ENCODE data around the gene TRDN. TPM values are rescaled to one million over a fixed set of nuclear protein-coding genes. Genes with fewer than 3 reads are reported as not detected.

TRDN gene
- total and polyA plus RNA-seq, 4 donors = 0.03 to 0.33 (median 0.23) TPM; not detected in 1

DNA sequence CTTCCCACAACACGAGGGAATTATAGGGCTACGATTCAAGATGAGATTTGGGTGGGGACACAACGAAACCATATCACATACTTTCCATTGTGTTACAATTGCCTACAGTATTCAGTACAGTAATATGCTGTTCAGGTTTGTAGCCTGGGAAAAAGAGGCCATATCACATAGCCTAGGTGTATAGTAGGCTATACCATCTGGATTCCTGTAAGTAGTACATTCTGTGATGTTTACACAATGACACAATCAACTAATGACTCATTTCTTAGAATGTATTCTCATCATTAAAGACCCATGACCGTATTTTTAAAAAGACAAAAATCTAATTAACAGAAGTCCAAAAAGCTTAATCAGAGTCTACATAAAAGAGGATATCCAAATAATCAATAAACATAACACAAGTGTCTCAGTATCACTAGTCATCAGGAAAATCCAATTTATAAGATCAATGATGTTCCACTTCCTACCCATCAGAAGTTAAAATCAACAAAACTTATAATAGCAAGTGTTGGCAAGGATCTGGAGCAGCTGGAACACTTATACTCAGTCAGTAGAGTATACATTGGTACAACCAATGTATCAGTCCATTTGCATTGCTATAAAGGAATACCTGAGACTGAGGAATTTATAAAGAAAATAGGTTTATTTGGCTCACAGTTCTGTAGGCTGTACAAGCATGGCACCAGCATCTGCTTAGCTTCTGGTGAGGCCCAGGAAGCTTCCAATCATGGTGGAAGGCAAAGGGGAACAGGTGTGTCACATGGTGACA is 424.8 kb downstream of the TRDN start:
- Histone ChIP-seq H3K4me1 (ENCODE audit: control insufficient read depth in 1 of 2, insufficient read depth in 2 of 2, low read length in 2 of 2) (no peaks in the 10 kb centered on the region), H3K4me3 (ENCODE audit: low read length in 2 of 2) (no peak overlapping the region), H3K27ac (ENCODE audit: low read depth in 1 of 2, low read length in 2 of 2) (no peak overlapping the region), H3K36me3 (ENCODE audit: control insufficient read depth in 1 of 2, insufficient read depth in 2 of 2, low read length in 1 of 2) (no peaks in the 10 kb centered on the region), H3K9me3 (ENCODE audit: control insufficient read depth, low read length) (no peaks in the 10 kb centered on the region), H3K27me3 (ENCODE audit: control insufficient read depth in 1 of 2, insufficient read depth in 2 of 2, low read length in 1 of 2) (no peaks in the 10 kb centered on the region)
- ATAC-seq (ENCODE audit: low FRiP score) = no peak
- intact Hi-C loops (cut with DNase I) = no loop called here
- WGBS, 2 donors = 85% methylated on average over 4 of the region's 4 CpGs
- no peak for DNase-seq

DNA sequence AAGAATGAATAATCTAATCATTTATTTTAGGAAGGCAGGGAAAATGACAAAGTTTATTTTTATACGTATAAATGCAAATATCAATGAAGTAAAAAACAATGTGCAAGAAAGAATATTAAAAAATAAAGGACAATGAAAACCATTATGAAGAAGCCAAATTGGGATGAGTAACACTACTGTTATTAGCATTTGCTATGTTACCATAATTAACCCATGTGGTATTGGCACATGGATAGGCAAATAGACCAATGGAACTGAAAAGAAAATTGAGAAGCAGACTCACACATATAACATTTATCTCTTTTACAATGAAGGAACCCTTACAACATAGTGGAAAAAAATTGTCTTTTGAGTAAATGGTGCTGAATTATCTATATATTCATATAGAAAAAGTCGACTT is 426.1 kb downstream of the TRDN start:
- no peaks in the 10 kb centered on the region for H3K27me3 ChIP-seq (ENCODE audit: control insufficient read depth in 1 of 2, insufficient read depth in 2 of 2, low read length in 1 of 2)
- H3K4me1 ChIP-seq (ENCODE audit: control insufficient read depth in 1 of 2, insufficient read depth in 2 of 2, low read length in 2 of 2) = no peaks in the 10 kb centered on the region
- no peaks in the 10 kb centered on the region for H3K9me3 ChIP-seq (ENCODE audit: control insufficient read depth, low read length)
- ATAC-seq (ENCODE audit: low FRiP score) (no peak), DNase-seq (no peak)
- WGBS, 2 donors = 82 to 84% methylated on average over 2 of the region's 2 CpGs
- no peak overlapping the region for H3K4me3 ChIP-seq (ENCODE audit: low read length in 2 of 2)
- no peak overlapping the region for H3K27ac ChIP-seq (ENCODE audit: low read depth in 1 of 2, low read length in 2 of 2)
- intact Hi-C loops (cut with DNase I) = no loop called here
- no peaks in the 10 kb centered on the region for H3K36me3 ChIP-seq (ENCODE audit: control insufficient read depth in 1 of 2, insufficient read depth in 2 of 2, low read length in 1 of 2)

DNA sequence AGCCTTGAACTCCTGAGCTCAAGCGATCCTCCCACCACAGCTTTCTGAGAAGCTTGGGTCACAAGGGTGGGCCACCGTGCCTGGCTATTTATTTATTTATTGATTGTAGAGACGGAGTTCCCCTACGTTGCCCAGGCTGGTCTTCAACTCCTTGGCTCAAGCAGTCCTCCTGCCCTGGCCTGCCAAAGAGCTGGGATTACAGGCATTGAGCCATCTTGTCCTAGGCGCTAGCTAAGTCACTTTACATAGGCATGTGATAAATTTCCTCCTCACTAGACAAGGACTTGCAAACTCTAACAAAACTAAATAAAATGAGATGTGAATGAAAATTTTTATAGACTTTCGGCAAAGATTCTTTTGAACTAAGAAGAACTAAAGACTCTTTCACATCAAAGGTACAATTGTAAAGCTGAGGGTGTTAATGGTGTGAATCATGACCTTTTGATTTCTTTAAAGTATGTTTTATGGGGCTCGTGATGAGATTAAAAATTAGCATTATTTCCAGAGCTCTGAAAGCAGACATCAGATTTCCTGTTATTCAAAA is 428.7 kb downstream of the TRDN start:
- ATAC-seq (ENCODE audit: low FRiP score) (no peak), DNase-seq (no peak)
- H3K27me3 ChIP-seq (ENCODE audit: control insufficient read depth in 1 of 2, insufficient read depth in 2 of 2, low read length in 1 of 2) = no peaks in the 10 kb centered on the region
- no peak overlapping the region for H3K4me3 ChIP-seq (ENCODE audit: low read length in 2 of 2)
- no peak overlapping the region for H3K27ac ChIP-seq (ENCODE audit: low read depth in 1 of 2, low read length in 2 of 2)
- H3K36me3 ChIP-seq (ENCODE audit: control insufficient read depth in 1 of 2, insufficient read depth in 2 of 2, low read length in 1 of 2) = no peaks in the 10 kb centered on the region
- no peaks in the 10 kb centered on the region for H3K9me3 ChIP-seq (ENCODE audit: control insufficient read depth, low read length)
- WGBS, 2 donors = 54 to 63% methylated on average over 7 of the region's 7 CpGs
- intact Hi-C loops (cut with DNase I) = no loop called here
- no peaks in the 10 kb centered on the region for H3K4me1 ChIP-seq (ENCODE audit: control insufficient read depth in 1 of 2, insufficient read depth in 2 of 2, low read length in 2 of 2)

DNA sequence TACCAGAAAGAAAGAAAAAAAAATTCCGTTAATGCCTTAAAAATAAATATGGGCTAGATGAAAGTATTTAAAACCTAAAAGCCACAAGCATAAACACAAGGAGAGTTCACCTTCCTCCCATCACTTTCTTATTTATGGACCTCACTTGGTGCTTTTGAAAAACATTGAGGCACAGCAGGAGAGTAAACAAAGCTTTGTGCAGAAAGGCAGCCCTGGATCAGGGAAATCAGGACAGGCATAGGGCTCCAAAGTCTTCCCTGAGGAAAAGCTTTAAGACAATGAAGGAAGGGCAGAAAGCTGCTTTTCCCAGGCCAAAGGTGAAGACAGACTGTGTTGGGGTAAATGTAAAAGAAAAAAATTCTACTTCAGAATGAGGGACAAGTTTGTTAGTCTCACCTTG is 432.8 kb downstream of the TRDN start:
- 22 to 40% methylated on average over 1 of the region's 1 CpG for WGBS, 2 donors
- H3K36me3 ChIP-seq (ENCODE audit: control insufficient read depth in 1 of 2, insufficient read depth in 2 of 2, low read length in 1 of 2) = no peaks in the 10 kb centered on the region
- H3K4me1 ChIP-seq (ENCODE audit: control insufficient read depth in 1 of 2, insufficient read depth in 2 of 2, low read length in 2 of 2) = no peaks in the 10 kb centered on the region
- no peak for DNase-seq
- no peak overlapping the region for H3K27ac ChIP-seq (ENCODE audit: low read depth in 1 of 2, low read length in 2 of 2)
- no peak for ATAC-seq (ENCODE audit: low FRiP score)
- H3K4me3 ChIP-seq (ENCODE audit: low read length in 2 of 2) = no peak overlapping the region
- intact Hi-C loops (cut with DNase I) = no loop called here
- H3K27me3 ChIP-seq (ENCODE audit: control insufficient read depth in 1 of 2, insufficient read depth in 2 of 2, low read length in 1 of 2) = no peaks in the 10 kb centered on the region
- H3K9me3 ChIP-seq (ENCODE audit: control insufficient read depth, low read length) = no peaks in the 10 kb centered on the region

DNA sequence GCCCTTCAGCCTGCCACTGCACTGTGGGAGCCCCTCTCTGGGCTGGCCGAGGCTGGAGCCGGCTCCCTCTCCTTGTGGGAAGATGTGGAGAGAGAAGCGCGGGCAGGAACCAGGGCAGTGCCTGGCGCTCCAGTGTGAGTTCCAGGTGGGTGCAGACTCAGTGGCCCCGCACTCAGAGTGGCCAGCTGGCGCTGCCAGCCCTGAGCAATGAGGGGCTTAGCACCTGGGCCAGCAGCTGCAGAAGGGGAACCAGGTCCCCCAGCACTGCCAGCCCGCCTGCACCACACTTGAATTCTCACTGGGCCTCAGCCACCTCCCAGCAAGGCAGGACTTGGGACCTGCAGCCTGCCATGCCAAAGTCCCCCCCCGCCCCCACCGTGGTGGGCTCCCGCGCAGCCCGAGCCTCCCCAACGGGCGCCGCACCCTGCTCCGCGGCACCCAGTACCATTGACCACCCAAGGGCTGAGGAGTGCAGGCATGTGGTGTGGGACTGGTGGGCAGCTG is 434.8 kb downstream of the TRDN start:
- Histone ChIP-seq H3K4me1 (ENCODE audit: control insufficient read depth in 1 of 2, insufficient read depth in 2 of 2, low read length in 2 of 2) (no peaks in the 10 kb centered on the region), H3K4me3 (ENCODE audit: low read length in 2 of 2) (no peak overlapping the region), H3K36me3 (ENCODE audit: control insufficient read depth in 1 of 2, insufficient read depth in 2 of 2, low read length in 1 of 2) (no peaks in the 10 kb centered on the region), H3K9me3 (ENCODE audit: control insufficient read depth, low read length) (no peaks in the 10 kb centered on the region), H3K27me3 (ENCODE audit: control insufficient read depth in 1 of 2, insufficient read depth in 2 of 2, low read length in 1 of 2) (no peaks in the 10 kb centered on the region), H3K27ac (ENCODE audit: low read depth in 1 of 2, low read length in 2 of 2) (no peak overlapping the region)
- DNase-seq (peak in 1 of 2 donors; percentile 29), ATAC-seq (ENCODE audit: low FRiP score) (peak; percentile 48)
- 88 to 93% methylated on average over 18 of the region's 18 CpGs for WGBS, 2 donors
- intact Hi-C loops (cut with DNase I) = no loop called here

DNA sequence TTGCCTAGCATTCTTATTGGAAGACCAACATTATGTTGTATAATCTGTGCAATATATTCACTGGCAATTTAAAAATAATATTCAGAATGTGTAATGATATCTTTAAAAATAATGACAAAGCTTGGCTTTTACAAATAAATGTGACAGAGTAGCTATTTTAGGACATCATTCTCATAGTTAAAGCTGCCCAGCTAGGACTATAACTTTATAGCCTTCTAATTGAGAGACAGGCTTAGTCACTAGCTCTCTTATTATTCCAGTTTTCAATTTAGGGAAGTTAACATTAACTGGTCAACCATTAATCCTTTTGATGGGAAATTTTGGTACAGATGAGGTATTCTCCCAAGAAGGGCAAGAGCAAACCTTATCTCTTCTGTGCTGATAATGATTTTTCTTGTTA is 443.5 kb downstream of the TRDN start:
- Histone ChIP-seq H3K4me3 (ENCODE audit: low read length in 2 of 2) (no peak overlapping the region), H3K27ac (ENCODE audit: low read depth in 1 of 2, low read length in 2 of 2) (no peak overlapping the region), H3K36me3 (ENCODE audit: control insufficient read depth in 1 of 2, insufficient read depth in 2 of 2, low read length in 1 of 2) (no peaks in the 10 kb centered on the region), H3K4me1 (ENCODE audit: control insufficient read depth in 1 of 2, insufficient read depth in 2 of 2, low read length in 2 of 2) (no peaks in the 10 kb centered on the region), H3K9me3 (ENCODE audit: control insufficient read depth, low read length) (peaks cover 2% of the 10 kb centered on the region), H3K27me3 (ENCODE audit: control insufficient read depth in 1 of 2, insufficient read depth in 2 of 2, low read length in 1 of 2) (no peaks in the 10 kb centered on the region)
- intact Hi-C loops (cut with DNase I) = no loop called here
- DNase-seq = no peak
- no peak for ATAC-seq (ENCODE audit: low FRiP score)

DNA sequence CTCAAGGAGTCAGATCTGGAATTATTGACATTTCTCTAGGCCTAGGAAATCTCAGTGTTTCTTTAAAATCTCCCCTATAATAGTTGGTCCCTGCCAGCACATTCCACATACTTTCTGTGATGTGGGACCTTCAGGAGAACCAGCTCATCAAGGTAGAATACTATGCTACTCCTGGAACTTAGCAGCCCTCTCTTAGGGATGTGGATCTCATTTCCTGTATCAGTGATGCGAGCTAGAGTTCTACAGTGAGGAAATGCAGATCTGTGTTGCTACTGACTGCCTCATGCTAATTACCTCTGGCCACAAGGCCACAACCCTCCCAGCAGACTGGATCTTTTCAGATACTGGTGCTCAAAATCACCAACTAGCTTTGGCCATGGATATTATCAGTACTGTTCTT is 446.9 kb downstream of the TRDN start:
- Histone ChIP-seq H3K27ac (ENCODE audit: low read depth in 1 of 2, low read length in 2 of 2) (no peak overlapping the region), H3K4me3 (ENCODE audit: low read length in 2 of 2) (no peak overlapping the region), H3K9me3 (ENCODE audit: control insufficient read depth, low read length) (peaks cover 2% of the 10 kb centered on the region), H3K4me1 (ENCODE audit: control insufficient read depth in 1 of 2, insufficient read depth in 2 of 2, low read length in 2 of 2) (no peaks in the 10 kb centered on the region), H3K36me3 (ENCODE audit: control insufficient read depth in 1 of 2, insufficient read depth in 2 of 2, low read length in 1 of 2) (no peaks in the 10 kb centered on the region), H3K27me3 (ENCODE audit: control insufficient read depth in 1 of 2, insufficient read depth in 2 of 2, low read length in 1 of 2) (no peaks in the 10 kb centered on the region)
- intact Hi-C loops (cut with DNase I) = no loop called here
- WGBS, 2 donors = 71 to 75% methylated on average over 1 of the region's 1 CpG
- no peak for DNase-seq
- no peak for ATAC-seq (ENCODE audit: low FRiP score)

DNA sequence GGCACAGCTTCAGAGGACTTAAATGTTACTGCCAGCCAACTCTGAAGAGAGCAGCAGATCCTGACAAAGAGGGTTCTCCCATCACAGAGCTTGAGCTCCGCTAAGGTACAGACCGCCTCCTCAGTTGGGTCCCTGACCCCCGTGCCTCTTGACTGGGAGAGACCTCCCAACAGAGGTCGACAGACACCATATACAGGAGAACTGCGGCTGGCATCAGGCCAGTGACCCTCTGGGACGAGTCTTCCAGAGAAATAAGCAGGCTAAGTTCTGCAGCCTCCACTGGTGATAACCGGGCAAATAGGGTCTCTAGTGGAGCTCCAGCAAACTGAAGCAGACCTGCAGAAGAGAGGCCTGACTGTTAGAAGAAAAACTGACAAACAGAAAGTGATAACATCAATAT is 453.8 kb downstream of the TRDN start:
- no peaks in the 10 kb centered on the region for H3K4me1 ChIP-seq (ENCODE audit: control insufficient read depth in 1 of 2, insufficient read depth in 2 of 2, low read length in 2 of 2)
- 77 to 85% methylated on average over 7 of the region's 7 CpGs for WGBS, 2 donors
- no peak for ATAC-seq (ENCODE audit: low FRiP score)

DNA sequence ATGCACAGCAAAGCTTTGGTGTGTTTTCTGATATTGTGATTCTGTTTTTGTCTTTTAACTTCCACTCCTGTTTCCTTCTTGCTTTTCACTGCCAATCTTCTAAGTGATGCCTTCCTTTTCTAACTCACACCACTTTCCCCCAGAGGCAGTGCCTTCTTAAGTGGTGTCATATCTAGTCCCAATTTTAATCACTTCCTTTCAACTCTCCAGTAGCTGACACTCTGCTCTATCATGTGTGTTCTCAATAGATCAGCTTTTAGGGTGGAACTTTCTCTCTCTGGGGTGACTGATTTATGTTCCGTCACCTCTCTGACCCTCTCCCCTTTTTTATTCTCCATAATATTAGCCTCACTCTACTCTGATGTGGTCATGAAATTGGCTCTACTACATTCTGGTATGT is 460.0 kb downstream of the TRDN start:
- DNase-seq = no peak
- no peak for ATAC-seq (ENCODE audit: low FRiP score)
- Histone ChIP-seq H3K27ac (ENCODE audit: low read depth in 1 of 2, low read length in 2 of 2) (no peak overlapping the region), H3K27me3 (ENCODE audit: control insufficient read depth in 1 of 2, insufficient read depth in 2 of 2, low read length in 1 of 2) (no peaks in the 10 kb centered on the region), H3K4me3 (ENCODE audit: low read length in 2 of 2) (no peak overlapping the region), H3K9me3 (ENCODE audit: control insufficient read depth, low read length) (no peaks in the 10 kb centered on the region), H3K4me1 (ENCODE audit: control insufficient read depth in 1 of 2, insufficient read depth in 2 of 2, low read length in 2 of 2) (no peaks in the 10 kb centered on the region), H3K36me3 (ENCODE audit: control insufficient read depth in 1 of 2, insufficient read depth in 2 of 2, low read length in 1 of 2) (no peaks in the 10 kb centered on the region)
- intact Hi-C loops (cut with DNase I) = no loop called here
- 84 to 92% methylated on average over 1 of the region's 1 CpG for WGBS, 2 donors

More for the DNA sequence above, 453.8 kb downstream of the TRDN start:
- DNase-seq = peak in 1 of 2 donors; percentile 59
- Histone ChIP-seq H3K27me3 (ENCODE audit: control insufficient read depth in 1 of 2, insufficient read depth in 2 of 2, low read length in 1 of 2) (no peaks in the 10 kb centered on the region), H3K27ac (ENCODE audit: low read depth in 1 of 2, low read length in 2 of 2) (no peak overlapping the region), H3K9me3 (ENCODE audit: control insufficient read depth, low read length) (peaks cover 4% of the 10 kb centered on the region), H3K4me3 (ENCODE audit: low read length in 2 of 2) (no peak overlapping the region), H3K36me3 (ENCODE audit: control insufficient read depth in 1 of 2, insufficient read depth in 2 of 2, low read length in 1 of 2) (no peaks in the 10 kb centered on the region)
- intact Hi-C loops (cut with DNase I) = no loop called here

All from aorta (tissue), 5 donors.